GM18499 (cell line): ENCODE results near the gene NOX3.
"Not testable (repeated sequence)": the region's sequence is repeated elsewhere in the genome, so short reads cannot be mapped to it uniquely, and the experiment has no call there.

Experiments used
- ATAC-seq: cut with Tn5 transposase; IDR thresholded peaks from one replicate; pipeline ENCODE4 v1.9.1; 2021; ENCODE audit warnings: moderate number of reproducible peaks; ENCODE audit not compliant: insufficient read depth, unreplicated experiment

Gene NOX3

GRCh38 chr6:155470979-155471616 lies 15.5 kb upstream of the NOX3 start:
- not testable (repeated sequence) for ATAC-seq

- not testable (repeated sequence) for ATAC-seq
Observed at GRCh38 chr6:155468543-155468942, 12.9 kb upstream of the NOX3 start.

GRCh38 chr6:155466539-155466938 lies 10.9 kb upstream of the NOX3 start:
- ATAC-seq = no peak

GRCh38 chr6:155461556-155461955 lies 5.9 kb upstream of the NOX3 start:
- ATAC-seq = no peak

- ATAC-seq = no peak
Observed at GRCh38 chr6:155454471-155454870, 1.2 kb downstream of the NOX3 start.

- no peak for ATAC-seq
Observed at GRCh38 chr6:155454008-155454407, 1.6 kb downstream of the NOX3 start.

- ATAC-seq = no peak
Observed at GRCh38 chr6:155452576-155452975, 3.1 kb downstream of the NOX3 start.

- not testable (repeated sequence) for ATAC-seq
Observed at GRCh38 chr6:155451530-155451929, 4.1 kb downstream of the NOX3 start.

- ATAC-seq = no peak
Observed at GRCh38 chr6:155450240-155450581, 5.4 kb downstream of the NOX3 start.

- ATAC-seq = no peak
Observed at GRCh38 chr6:155449450-155450239, 6.0 kb downstream of the NOX3 start.

- no peak for ATAC-seq
Observed at GRCh38 chr6:155448668-155449449, 6.8 kb downstream of the NOX3 start.

- ATAC-seq = no peak
Observed at GRCh38 chr6:155447949-155448348, 7.7 kb downstream of the NOX3 start.

- ATAC-seq = no peak
Observed at GRCh38 chr6:155444952-155445903, 10.4 kb downstream of the NOX3 start.

GRCh38 chr6:155444120-155444917 lies 11.3 kb downstream of the NOX3 start:
- no peak for ATAC-seq

GRCh38 chr6:155443168-155443567 lies 12.5 kb downstream of the NOX3 start:
- ATAC-seq = no peak

- no peak for ATAC-seq
Observed at GRCh38 chr6:155442562-155442961, 13.1 kb downstream of the NOX3 start.

- ATAC-seq = no peak
Observed at GRCh38 chr6:155441112-155441465, 14.6 kb downstream of the NOX3 start.

- ATAC-seq = no peak
Observed at GRCh38 chr6:155440398-155441111, 15.1 kb downstream of the NOX3 start.

- no peak for ATAC-seq
Observed at GRCh38 chr6:155439376-155439775, 16.3 kb downstream of the NOX3 start.
